Sigmoid colon (tissue), 7 donors: ENCODE data around the gene AP3B1. TPM values are rescaled to one million over a fixed set of nuclear protein-coding genes. Genes with fewer than 3 reads are reported as not detected.

Experiments used
- DNase-seq: peaks from one replicate; pipeline ENCODE4 v3.0.0-alpha.2; 2019
- H3K27ac ChIP-seq, 4 donors: fragments of 200-600 bp; sonication (generic); one replicate each; pipeline ENCODE4 v1.5.1; 2016 to 2019; ENCODE audit warnings: mild to moderate bottlenecking in 1 of 4
- H3K27me3 ChIP-seq, 3 donors: fragments of 200-600 bp; sonication (generic); one replicate each; pipeline ENCODE4 v1.5.1; 2019; ENCODE audit warnings: mild to moderate bottlenecking in 1 of 3
- H3K36me3 ChIP-seq, 4 donors: fragments of 200-600 bp; sonication (generic); one replicate each; pipeline ENCODE4 v1.5.1; 2016 to 2019
- H3K4me1 ChIP-seq, 4 donors: fragments of 200-600 bp; sonication (generic); one replicate each; pipeline ENCODE4 v1.5.1; 2017 to 2019
- H3K4me3 ChIP-seq, 4 donors: fragments of 200-600 bp; sonication (generic); one replicate each; pipeline ENCODE4 v1.5.1; 2017 to 2019; ENCODE audit warnings: mild to moderate bottlenecking in 2 of 4, moderate library complexity in 1 of 4
- H3K9me3 ChIP-seq, 4 donors: fragments of 200-600 bp in 3 of 4; sonication (generic) in 3 of 4; one replicate each; pipeline versions ENCODE4 v1.5.1 to v1.6.1; 2013 to 2019
- EP300 ChIP-seq, 4 donors: sonication (generic); formaldehyde crosslinking; IDR thresholded peaks; one replicate each; pipeline ENCODE4 v1.6.1; 2017; ENCODE audit warnings: antibody characterized with exemption in 4 of 4
- POLR2A ChIP-seq, 2 donors: fragments of 450-650 bp; IDR thresholded peaks; one replicate each; pipeline ENCODE4 v1.6.1; 2016; ENCODE audit warnings: antibody characterized with exemption in 2 of 2, mild to moderate bottlenecking in 2 of 2, moderate library complexity in 2 of 2
- POLR2AphosphoS5 ChIP-seq, 4 donors: sonication (generic); formaldehyde crosslinking; IDR thresholded peaks; one replicate each; pipeline ENCODE4 v1.6.1; 2017; ENCODE audit warnings: antibody characterized with exemption in 4 of 4
- WGBS, 2 donors: extraction: QIAGEN DNeasy Blood & Tissue Kit; methylation state at CpG; one replicate each; pipeline ENCODE4 v1.1.7; 2013; 5-methylcytosine and 5-hydroxymethylcytosine counted together
- intact Hi-C: fragments of 100-400 bp; cut with DNase I; formaldehyde crosslinking; loops from one replicate; pipeline ENCODE4 v1.15.1; 2023
- polyA plus RNA-seq, 3 donors: library from polyadenylated mRNA; stranded (reverse); fragments of 200-250 nt; gene quantifications; one replicate each; pipeline ENCODE4 v1.2.3, GENCODE V29; 2013
- total RNA-seq, 4 donors: library from RNA; depleted of rRNA; stranded (reverse); fragments of >200 nt; gene quantifications; one replicate each; pipeline ENCODE4 v1.1.0, GENCODE V29; 2016
- TF ChIP-seq, protein P1 (sequence below), 4 experiments: fragments of 450-650 bp in 3 of 4; fragments of 200-600 bp in 1 of 4; IDR thresholded peaks; one replicate each; pipeline ENCODE4 v1.5.1; 2016 to 2019; ENCODE audit warnings: antibody characterized with exemption in 4 of 4, mild to moderate bottlenecking in 3 of 4, moderate library complexity in 2 of 4
- donor health status: healthy with polysubstance abuse.
- donor health status: Bipolar disorder and iron deficiency.
- donor health status: healthy.

Gene AP3B1
- total and polyA plus RNA-seq, 7 donors: 26.8 to 48.2 (median 35.1) TPM

- H3K27ac ChIP-seq: no peak overlapping the region
- H3K9me3 ChIP-seq: no peaks in the 10 kb centered on the region
- H3K4me3 ChIP-seq: no peak overlapping the region
- no peak for DNase-seq
- WGBS, 2 donors: 94% methylated on average over 3 of the region's 3 CpGs
- intact Hi-C loops: no loop called here
- no peaks in the 10 kb centered on the region for H3K27me3 ChIP-seq
- H3K36me3 ChIP-seq: no peaks in the 10 kb centered on the region
- no peak for TF ChIP-seq EP300 (IDR thresholded peaks at IDR 0.05)
- TF ChIP-seq POLR2AphosphoS5 (IDR thresholded peaks at IDR 0.05): no peak
- TF ChIP-seq, protein P1, sequence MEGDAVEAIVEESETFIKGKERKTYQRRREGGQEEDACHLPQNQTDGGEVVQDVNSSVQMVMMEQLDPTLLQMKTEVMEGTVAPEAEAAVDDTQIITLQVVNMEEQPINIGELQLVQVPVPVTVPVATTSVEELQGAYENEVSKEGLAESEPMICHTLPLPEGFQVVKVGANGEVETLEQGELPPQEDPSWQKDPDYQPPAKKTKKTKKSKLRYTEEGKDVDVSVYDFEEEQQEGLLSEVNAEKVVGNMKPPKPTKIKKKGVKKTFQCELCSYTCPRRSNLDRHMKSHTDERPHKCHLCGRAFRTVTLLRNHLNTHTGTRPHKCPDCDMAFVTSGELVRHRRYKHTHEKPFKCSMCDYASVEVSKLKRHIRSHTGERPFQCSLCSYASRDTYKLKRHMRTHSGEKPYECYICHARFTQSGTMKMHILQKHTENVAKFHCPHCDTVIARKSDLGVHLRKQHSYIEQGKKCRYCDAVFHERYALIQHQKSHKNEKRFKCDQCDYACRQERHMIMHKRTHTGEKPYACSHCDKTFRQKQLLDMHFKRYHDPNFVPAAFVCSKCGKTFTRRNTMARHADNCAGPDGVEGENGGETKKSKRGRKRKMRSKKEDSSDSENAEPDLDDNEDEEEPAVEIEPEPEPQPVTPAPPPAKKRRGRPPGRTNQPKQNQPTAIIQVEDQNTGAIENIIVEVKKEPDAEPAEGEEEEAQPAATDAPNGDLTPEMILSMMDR (IDR thresholded peaks at IDR 0.05): no peak
- TF ChIP-seq POLR2A (IDR thresholded peaks at IDR 0.05): no peak
- peaks cover 0 to 15% (median 8%) of the 10 kb centered on the region in 4 donors for H3K4me1 ChIP-seq
These were observed 59.2 kb downstream of the AP3B1 start for GRCh38 chr5:78235289-78235688.

DNA sequence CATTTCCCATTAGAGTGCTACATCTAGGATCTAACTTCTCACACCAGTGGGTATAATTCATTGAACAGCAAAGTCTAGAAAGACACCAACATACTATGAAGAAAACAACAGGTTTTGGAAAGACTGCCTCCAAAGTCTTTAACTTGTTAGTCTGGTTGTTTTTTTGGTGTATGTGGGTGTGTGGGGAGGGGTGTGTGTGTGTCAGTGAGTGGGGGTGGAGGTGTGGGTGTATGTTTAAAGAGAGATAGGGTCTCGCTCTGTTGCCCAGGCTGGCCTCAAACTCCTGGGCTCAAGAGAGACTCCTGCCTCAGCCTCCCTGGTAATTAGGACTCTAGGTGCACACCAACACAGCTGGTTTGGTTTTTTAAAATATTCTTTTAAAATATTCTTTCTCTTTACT lies 59.7 kb downstream of the AP3B1 start:
- 97 to 100% methylated on average over 1 of the region's 1 CpG for WGBS, 2 donors
- Histone ChIP-seq H3K27me3 (no peaks in the 10 kb centered on the region), H3K4me3 (no peak overlapping the region), H3K36me3 (no peaks in the 10 kb centered on the region), H3K27ac (no peak overlapping the region), H3K9me3 (no peaks in the 10 kb centered on the region), H3K4me1 (peaks cover 0 to 15% (median 8%) of the 10 kb centered on the region in 4 donors)
- intact Hi-C loops: no loop called here
- no peak for DNase-seq
- no peak for TF ChIP-seq POLR2AphosphoS5 (IDR thresholded peaks at IDR 0.05)
- no peak for TF ChIP-seq POLR2A (IDR thresholded peaks at IDR 0.05)
- TF ChIP-seq EP300 (IDR thresholded peaks at IDR 0.05): no peak
- TF ChIP-seq, protein P1 (IDR thresholded peaks at IDR 0.05): no peak

DNA sequence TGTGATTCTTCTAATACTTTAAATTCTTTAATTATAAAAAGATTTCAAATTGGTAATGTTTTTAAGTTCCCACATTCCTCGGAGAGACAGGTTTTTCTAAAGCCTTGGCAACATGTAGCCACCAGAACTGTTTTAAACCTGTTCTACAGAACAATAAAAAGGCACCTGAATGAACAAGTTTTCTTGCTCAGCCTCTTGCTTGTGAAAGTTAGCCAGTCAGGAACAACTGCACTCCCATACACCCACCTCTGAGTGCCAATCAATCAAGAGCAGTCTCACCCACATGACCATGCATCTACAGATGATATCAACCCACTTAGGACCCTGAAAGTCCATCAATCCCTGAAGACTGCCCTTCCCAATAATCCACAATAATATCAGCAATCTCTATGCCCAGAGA lies 62.3 kb downstream of the AP3B1 start:
- no peaks in the 10 kb centered on the region for H3K27me3 ChIP-seq
- WGBS, 2 donors: 85% methylated on average over 1 of the region's 1 CpG
- intact Hi-C loops: no loop called here
- H3K9me3 ChIP-seq: no peaks in the 10 kb centered on the region
- DNase-seq: no peak
- TF ChIP-seq, protein P1 (IDR thresholded peaks at IDR 0.05): no peak
- no peak for TF ChIP-seq POLR2A (IDR thresholded peaks at IDR 0.05)
- no peak for TF ChIP-seq EP300 (IDR thresholded peaks at IDR 0.05)
- peaks cover 0 to 2% (median 0%) of the 10 kb centered on the region in 4 donors for H3K36me3 ChIP-seq
- H3K4me3 ChIP-seq: no peak overlapping the region
- H3K4me1 ChIP-seq: peaks cover 0 to 15% (median 8%) of the 10 kb centered on the region in 4 donors
- no peak overlapping the region for H3K27ac ChIP-seq

GRCh38 chr5:78224358-78224757 lies 70.1 kb downstream of the AP3B1 start:
- peaks cover 0 to 4% (median 0%) of the 10 kb centered on the region in 4 donors for H3K9me3 ChIP-seq
- TF ChIP-seq POLR2AphosphoS5 (IDR thresholded peaks at IDR 0.05) (no peak), EP300 (IDR thresholded peaks at IDR 0.05) (no peak), POLR2A (IDR thresholded peaks at IDR 0.05) (no peak)
- TF ChIP-seq, protein P1 (IDR thresholded peaks at IDR 0.05): no peak
- H3K36me3 ChIP-seq: peaks cover 0 to 35% (median 2%) of the 10 kb centered on the region in 4 donors
- H3K27me3 ChIP-seq: no peaks in the 10 kb centered on the region
- H3K27ac ChIP-seq: no peak overlapping the region
- no peak overlapping the region for H3K4me3 ChIP-seq
- DNase-seq: no peak
- H3K4me1 ChIP-seq: no peaks in the 10 kb centered on the region
- intact Hi-C loops: no loop called here

DNA sequence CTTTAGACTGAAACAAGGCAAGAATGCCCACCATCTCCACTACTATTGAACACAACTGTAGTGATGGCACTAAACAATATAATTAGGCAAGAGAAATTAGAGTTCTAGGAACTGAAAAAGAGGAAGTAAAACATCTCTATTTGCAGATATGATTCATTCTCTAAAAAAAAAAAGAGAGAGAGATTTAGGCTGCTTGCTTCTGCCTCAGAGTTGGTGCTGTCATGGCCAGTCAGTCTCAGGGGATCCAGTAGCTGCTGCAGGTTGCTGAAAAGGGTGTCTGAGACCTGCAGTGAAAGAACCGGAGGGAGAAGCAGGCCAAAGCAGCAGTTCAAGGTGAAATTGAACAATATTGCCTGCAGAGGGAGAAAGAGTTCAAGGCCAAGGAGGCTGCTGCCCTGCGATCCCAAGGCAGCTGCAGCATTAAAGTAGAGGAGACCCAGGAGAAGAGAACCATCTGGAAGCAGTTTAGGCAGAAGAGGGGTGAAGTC lies 72.5 kb downstream of the AP3B1 start:
- WGBS, 2 donors: 73 to 93% methylated on average over 2 of the region's 2 CpGs
- Histone ChIP-seq H3K27me3 (no peaks in the 10 kb centered on the region), H3K9me3 (peaks cover 0 to 4% (median 0%) of the 10 kb centered on the region in 4 donors), H3K4me1 (no peaks in the 10 kb centered on the region), H3K27ac (no peak overlapping the region), H3K36me3 (peaks cover 0 to 32% (median 2%) of the 10 kb centered on the region in 4 donors), H3K4me3 (no peak overlapping the region)
- intact Hi-C loops: no loop called here
- no peak for DNase-seq
- no peak for TF ChIP-seq POLR2AphosphoS5 (IDR thresholded peaks at IDR 0.05)
- no peak for TF ChIP-seq POLR2A (IDR thresholded peaks at IDR 0.05)
- TF ChIP-seq EP300 (IDR thresholded peaks at IDR 0.05): no peak
- TF ChIP-seq, protein P1 (IDR thresholded peaks at IDR 0.05): no peak
